ENCODE measurements around the gene CORO2B.

- TF ChIP-seq CTCF (IDR thresholded peaks at IDR 0.05) (no peak), EZH2phosphoT487 (IDR thresholded peaks at IDR 0.05) (no peak), EZH2 (IDR thresholded peaks at IDR 0.05) (no peak)
Measured at GRCh38 chr15:68576235-68576892, 2.4 kb upstream of the CORO2B start.

Data from neural progenitor cell (in vitro differentiated cells).